ENCODE measurements around the gene PIK3CA. TPM values are rescaled to one million over a fixed set of nuclear protein-coding genes. Genes with fewer than 3 reads are reported as not detected.

PIK3CA gene
- total RNA-seq, 1 donor from 2014 or later = 9.0 TPM

DNA sequence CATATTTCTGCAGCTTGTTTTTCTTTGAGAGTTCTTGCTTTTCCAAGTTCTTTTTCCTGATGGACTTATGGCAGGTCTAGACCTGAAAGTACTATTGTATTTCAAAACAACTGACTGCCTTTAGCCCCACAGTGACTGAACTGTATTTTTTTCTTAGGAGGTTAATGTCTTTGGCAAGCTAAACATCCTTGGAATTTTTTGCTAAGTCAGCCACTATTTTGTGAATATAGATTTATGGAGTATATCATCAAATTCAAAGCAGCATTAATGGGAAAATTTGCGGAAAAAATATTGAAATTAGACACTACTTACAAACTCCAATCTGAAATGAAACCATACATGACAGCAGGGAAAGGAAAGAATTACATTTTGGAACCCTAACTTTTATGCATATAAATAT is 8.6 kb downstream of the PIK3CA start:
- ATAC-seq = no peak
- DNase-seq (ENCODE audit: low spot score) = no peak

DNA sequence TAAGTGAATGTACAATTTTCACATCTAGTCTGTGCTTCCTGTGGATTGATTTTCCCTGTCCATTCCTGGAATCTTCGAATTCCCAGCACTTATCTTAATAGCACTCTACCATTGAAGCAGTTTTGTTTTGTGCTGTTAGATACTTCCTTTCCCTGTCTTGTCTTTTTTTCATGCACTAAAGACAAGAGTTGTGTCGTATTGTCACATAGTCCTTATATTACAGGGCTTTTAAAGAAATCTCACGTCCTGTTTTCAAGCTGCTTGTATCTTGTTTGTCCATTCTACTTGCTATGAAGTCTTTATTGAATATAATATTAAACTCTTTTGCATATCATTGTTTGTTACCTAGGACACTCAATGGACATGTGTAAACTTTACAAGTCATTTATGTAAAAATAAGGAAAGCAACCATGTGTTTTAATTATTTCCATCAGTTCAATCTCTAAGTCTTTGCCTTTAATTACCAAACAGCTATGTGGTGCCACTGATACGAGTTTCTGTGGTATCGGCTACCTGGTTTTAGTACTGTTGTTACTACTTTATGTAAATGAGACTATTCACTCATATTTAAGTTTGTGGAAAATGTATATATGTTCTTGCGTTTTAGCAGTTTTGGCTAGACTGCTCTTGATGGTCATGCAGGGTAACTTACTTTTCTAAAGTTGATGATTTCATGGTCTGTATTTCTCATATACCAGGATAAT is 10.3 kb downstream of the PIK3CA start:
- ATAC-seq (no peak), DNase-seq (ENCODE audit: low spot score) (no peak)

DNA sequence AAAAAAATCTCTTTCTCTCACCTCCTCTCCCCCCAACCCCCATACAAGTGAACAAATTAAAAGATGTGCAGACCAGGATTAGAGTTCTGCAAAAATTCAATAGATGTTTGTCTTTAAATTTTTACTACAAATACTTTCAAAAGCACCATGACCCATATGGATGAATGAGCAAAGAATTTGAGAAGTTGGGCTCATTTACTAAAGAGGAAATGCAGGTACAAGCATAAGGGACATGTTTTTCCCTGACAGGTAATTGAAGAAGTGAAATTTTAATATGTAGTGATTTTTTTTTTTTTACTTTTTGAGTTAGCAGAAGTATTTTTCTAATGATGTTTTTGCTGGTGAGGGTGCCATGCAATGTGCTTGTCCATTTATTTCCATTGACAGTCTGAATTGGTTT is 15.3 kb downstream of the PIK3CA start:
- DNase-seq (ENCODE audit: low spot score) (no peak), ATAC-seq (no peak)

DNA sequence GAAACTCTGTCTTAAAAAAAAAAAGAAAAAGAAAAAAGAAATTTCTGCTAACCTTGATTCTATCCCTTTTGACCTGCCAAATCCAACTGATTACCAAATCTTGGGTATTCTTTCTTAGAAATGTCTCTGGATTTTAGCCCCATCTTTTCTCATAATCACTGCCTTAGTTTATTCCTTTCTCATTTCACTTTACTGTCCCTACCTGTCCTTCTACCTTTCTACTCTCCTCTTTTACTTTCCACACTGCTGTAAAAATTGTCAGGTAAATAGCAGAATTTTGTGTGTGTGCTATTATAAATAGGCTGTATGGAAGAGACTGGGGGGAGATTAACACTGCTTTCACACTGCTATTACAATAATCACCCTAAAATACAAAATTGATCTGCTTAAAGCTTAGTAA is 16.7 kb downstream of the PIK3CA start:
- ATAC-seq (no peak), DNase-seq (ENCODE audit: low spot score) (no peak)

DNA sequence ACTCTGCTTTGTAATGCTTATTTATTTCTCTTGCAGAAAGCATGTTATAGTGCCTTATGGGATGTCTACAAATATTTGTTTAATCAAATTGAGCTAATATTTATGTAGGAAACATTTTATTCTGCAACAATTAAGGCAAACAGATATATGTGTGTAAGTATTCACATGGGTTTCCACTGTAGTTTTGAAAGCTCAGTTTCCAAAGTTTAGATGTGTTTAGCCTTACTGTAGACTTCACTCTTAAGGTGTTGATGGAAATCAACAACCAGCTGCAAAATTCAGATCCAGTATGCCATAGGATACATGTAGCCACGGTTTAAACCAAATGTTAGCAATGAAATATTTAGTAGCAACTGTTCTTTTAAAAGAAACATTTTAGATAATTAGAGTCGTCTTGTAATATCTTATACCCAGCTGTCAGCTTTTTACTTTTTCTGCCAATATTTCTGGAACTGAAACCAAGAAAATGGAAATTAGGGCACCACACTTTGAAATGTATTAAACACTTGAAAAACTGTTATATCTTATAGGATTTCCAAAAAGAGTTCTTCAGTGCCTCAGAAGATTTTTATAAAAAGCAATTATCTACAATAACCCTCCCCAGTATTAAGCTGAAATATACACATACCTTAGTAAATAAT is 18.5 kb downstream of the PIK3CA start:
- ATAC-seq (no peak), DNase-seq (ENCODE audit: low spot score) (no peak)

DNA sequence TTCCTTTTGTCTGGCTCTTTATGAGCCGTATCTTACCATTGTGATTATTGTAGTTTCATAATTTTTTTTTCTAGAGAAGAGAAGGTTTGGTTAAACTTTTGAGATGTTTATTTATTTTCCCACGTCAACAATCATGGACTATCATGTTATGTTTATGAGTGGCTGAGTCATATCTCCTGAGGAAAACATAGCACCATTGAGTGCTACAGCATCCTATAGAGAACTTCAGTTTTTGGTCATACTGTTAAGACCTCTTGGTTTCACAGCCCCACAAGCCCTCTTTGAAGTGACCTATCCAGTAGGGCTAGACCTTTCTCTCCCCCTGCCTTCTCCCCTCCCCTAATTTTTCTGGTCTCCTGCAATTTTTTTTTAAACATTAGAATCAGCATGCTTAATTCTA is 20.8 kb downstream of the PIK3CA start:
- DNase-seq (ENCODE audit: low spot score) (no peak), ATAC-seq (no peak)

DNA sequence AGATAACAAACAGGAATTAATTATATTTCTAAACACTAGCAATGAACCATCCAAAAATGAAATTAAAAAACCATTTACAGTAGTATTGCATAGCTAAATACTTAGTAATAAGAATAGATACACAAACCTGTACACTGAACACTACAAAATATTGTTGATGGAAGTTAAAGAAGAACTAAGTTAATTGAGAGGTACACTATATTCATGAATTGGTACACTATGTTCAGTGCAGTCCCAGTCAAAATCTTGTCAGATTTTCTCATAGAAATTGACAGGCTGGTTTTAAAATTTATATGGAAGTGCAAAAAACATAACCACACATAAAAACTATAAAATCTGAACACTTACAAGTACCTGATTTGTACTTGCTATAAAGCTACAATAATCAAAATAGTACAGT is 24.4 kb downstream of the PIK3CA start:
- DNase-seq (ENCODE audit: low spot score) (no peak), ATAC-seq (no peak)

DNA sequence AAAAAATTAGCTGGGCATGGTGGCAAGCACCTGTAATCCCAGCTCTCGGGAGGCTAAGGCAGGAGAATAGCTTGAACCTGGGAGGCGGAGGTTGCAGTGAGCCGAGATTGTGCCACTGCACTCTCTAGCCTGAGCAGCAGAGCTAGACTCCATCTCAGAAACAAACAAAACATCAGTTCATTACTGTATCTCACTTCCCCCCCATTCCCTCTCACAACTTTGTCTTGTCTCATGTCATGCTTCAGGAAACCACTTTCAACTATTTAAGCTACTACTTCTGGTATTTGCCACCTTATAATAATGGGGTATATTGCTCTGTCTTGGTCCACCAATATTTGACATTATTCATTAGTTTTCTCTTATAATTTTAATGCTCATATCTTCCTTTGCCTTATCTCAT is 26.2 kb downstream of the PIK3CA start:
- ATAC-seq (no peak), DNase-seq (ENCODE audit: low spot score) (no peak)

DNA sequence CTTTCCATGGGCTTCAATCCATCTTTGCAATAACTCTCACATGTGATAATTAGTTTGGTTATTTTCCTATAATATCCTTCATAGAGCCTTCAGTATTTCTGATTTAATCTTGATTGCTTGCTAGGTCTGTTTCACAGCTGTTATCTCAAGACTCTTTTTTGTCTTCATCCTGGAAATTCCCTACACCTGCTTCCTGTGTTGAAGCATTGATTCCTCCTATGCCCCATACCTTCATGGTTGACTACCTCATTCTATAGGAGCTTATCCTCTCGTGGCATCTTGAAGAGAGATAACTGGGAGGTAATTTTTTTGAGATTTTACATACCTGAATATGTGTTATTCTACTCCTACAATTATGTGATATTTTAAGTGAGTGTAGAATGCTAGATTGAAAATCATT is 26.7 kb downstream of the PIK3CA start:
- ATAC-seq = no peak
- DNase-seq (ENCODE audit: low spot score) = no peak

DNA sequence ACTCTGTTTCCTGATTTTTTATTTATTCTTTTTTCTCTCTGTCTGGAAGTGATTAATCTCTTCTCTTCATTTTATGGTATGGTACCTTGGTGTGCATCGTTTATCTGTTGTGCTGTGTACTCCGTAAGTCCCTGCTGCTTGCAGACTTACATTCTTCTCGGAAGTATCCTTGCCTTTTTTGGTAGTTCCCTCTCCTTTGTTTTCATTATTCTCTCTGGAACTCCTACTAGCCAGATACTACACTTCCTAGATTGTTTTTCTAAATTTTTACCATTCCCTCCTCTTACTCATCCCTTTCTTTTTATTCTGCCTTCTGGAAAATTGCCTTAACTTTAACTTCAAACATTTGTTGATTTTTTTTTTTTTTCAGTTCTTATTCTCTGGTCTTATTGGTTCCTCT is 27.2 kb downstream of the PIK3CA start:
- ATAC-seq (no peak), DNase-seq (ENCODE audit: low spot score) (no peak)

DNA sequence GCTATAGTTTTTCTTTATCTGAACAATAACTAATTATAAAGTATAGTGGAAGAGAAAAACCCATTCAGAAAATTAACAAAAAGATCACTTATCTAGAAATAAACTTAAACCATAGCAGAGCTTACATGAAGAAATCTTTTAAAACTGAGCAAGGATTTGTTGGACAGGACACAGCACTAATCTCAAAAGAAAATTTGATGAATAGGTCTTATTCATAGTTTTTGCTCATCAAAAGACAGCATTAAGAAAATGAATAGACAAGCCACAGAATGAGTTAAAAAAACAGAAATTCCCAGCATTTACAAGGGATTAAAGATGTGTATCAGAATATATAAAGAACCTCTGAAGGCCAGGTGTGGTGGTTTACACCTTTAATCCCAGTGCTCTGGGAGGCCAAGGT is 29.5 kb downstream of the PIK3CA start:
- ATAC-seq (no peak), DNase-seq (ENCODE audit: low spot score) (no peak)

DNA sequence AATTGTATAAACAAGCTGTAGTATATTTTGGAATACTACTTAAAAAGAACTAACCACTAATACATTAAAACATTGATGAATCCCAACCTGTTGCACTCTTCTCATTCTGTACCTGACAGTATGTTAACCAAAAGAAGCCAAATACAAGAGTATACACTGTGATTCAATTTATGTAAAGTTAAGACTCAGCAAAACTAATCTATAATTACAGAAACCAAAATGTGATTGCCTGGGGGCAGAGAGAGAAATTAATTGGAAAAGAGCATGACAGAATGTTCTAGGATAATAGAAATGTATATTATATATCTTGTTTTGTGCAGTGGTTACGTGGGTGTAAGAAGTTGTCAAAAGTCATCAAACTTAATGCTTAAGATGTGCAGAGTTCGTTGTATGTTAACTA is 31.1 kb downstream of the PIK3CA start:
- ATAC-seq (no peak), DNase-seq (ENCODE audit: low spot score) (no peak)

DNA sequence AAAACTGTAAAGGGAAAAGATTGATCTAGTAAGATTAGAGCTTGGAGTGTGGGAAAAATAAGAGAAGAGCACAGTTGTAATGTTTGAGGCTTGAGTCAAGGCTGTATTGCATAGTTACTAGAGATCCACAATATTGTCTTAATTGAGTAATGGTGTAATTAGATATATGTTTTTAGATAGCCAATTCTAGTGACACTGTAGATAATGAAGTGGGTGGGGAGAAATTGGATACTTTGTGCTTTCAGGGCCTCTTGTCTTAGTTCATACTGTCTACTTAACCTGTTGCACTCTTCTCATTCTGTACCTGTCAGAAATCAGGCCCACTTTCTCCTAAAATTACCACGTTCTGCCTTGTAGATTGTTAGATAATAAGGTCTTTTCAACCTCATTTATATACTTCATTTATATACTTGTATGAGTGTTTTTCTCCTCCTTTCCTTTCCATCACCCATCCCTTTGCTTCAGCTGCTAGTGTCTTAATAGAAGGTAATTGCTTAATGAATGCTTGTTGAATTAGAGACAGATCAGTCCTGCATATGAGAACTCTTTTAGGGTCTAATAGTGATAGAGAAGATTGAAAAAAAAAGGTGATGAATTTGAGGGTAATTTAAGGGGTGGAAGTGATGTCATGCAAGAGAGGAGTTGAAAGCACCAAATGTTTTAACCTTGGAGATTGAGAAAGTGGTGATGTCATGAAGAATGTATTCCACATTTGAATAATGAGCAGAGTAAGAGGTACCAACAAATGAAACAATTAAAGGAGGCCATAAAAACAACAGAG is 32.0 kb downstream of the PIK3CA start:
- ATAC-seq (no peak), DNase-seq (ENCODE audit: low spot score) (no peak)

DNA sequence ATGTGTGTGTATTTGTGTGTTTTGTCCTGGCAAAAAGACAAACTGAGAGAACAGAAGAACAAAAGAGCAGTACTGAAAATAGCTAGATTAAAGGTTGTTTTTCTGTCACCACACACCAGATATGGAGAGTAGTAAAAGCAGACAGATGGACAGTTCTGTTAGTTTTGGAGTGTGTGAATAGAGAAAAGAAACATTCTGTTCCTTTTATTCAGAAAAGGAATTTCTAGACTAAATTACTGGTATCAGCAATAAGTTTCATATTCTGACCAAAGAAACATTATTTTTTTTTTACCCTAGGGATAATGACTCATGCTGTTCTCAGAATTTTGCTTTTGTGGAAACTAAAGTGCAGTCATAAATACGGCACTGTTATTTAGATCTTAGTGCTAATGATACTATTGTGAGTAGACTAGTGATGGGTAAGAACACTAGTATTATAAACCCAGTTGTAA is 32.9 kb downstream of the PIK3CA start:
- ATAC-seq = no peak

DNA sequence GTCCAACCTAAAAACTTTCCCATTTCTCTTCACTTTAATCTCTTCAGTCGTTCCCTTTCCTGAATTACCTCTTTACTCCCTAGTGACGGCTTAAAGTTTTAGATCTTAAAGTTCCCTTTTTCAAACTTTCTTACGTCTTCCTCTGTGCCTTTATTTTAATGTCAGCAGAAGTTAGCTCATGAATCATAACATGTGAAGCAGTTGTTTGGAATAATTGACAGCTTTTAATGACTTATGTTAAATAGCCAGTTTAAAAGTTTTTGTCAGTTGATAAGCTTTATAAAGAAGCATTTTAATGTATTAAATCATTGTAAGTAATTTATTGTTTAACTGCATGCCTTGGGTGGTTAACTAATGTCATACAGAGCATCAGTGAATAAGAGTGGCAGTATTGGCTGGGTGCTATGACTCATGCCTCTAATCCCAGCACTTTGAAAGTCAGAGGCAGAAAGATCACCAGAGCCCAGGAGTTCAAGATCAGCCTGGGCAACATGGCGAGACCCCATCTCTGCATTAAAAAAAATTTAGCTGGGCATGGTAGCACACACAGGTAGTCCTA is 33.9 kb downstream of the PIK3CA start:
- ATAC-seq (no peak), DNase-seq (ENCODE audit: low spot score) (no peak)

More for the DNA sequence above, 32.9 kb downstream of the PIK3CA start:
- DNase-seq (ENCODE audit: low spot score) = no peak

DNA sequence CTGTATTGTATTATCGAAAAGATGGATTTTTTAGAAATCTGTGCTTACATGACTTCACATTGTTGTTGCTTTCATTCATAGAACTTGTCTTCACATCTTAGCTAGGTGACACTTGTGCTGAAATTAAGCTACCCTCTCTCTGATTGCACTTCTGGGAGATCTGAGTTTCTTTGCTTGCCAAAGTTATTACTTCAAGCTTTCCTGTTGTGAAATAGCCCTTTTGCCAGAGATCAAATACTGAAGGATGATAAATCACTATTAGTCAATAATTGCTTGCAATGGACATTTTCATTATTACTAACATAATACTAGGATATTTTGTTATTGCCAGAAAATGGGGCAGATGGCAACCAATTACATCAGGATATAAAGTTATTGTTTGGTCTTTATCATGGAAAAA is 34.7 kb downstream of the PIK3CA start:
- no peak for DNase-seq (ENCODE audit: low spot score)
- ATAC-seq = no peak

DNA sequence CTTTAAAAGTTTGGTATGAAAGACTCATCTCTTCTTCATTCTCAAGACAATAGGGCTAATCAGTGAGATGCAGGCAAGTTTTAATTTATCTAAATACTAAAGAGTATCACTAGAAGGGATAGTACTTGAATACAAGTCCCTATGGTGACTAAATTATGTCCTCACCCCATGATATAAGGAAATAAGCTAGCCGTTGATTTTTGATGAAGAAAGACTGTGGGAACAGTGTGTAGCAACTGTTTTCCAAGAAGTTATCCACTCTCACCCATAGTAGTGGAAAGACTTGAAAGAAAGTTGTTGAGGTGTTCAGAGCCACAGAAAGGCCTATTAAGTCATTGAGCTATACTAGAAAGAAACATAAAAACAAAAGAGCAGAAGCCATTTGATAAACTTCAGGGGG is 36.7 kb downstream of the PIK3CA start:
- ATAC-seq (no peak), DNase-seq (ENCODE audit: low spot score) (no peak)

DNA sequence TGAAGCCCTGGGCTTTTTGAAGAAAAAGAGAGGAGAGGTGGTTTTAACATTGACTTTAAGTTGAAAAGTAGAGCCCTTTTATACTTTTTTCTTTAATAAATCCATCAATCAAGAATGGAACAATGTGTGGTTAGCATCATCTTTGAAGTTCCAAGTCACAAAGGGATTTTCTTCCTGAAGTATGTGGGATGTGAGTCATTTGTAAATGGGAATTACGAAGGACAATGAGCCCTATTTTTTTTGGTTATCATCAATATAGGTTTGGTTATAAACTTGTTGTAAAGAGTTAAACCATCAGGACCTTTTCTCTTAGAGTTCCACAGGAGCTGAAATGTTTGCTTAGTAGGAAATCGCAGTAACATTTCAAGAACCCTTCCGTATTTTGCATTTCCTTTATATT is 38.3 kb downstream of the PIK3CA start:
- no peak for ATAC-seq

DNA sequence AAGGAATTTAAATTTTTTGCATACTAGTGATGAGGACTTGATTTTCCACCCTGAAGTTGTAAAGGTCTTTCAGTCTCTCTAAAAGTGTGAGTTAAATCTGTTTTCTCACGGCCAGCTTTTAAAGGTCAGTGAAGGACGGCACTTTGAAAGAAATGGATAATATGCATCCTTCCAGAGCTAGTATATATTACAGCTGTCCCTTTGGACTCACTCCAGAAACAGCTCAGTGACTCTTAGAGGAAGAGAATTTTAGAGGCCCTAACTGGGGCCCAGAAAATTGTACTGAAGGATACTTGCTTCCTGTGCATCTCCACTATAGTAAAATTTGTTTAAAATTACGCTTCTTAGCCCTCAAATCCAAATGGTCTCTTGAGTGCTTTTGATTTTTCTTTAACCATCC is 41.6 kb downstream of the PIK3CA start:
- DNase-seq (ENCODE audit: low spot score) = no peak
- ATAC-seq = no peak

More for the DNA sequence above, 38.3 kb downstream of the PIK3CA start:
- DNase-seq (ENCODE audit: low spot score) = no peak

DNA sequence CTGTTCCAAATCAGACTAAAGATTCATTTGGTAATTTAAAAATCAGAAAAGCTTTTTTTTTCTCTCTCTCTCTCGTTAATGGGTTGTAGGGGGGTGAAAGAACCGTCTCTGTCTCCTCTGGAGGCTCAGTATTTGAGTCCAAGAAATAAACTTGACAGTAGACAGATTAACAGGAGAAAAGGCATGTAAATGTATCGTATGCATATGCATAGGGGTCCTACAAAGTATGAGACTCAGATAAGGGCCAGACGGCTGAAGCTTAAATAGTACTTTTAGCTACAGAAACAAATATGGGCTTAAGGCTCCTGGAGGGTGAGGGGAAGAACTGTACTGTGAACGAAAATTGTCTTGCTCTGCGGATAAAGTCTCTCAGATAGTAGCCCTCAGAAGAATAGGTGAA is 42.4 kb downstream of the PIK3CA start:
- DNase-seq (ENCODE audit: low spot score) = no peak

DNA sequence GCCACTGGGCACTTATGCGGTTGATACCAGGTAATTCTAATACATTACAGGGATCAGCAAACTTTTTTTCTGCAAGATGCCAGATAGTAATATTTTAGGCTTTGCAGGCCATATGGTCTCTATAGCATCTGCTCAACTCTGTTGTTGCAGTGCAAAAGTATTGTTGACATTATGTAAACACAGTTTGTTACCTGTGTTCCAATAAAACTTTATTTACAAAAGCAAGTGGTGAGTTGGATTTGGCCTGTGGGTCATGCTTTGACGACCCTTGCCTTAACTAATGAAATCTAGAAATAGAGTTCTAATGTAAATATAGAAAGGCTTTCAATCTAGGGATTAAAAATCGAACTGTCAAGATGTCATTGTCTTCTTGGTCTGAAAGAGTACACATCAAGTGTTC is 44.4 kb downstream of the PIK3CA start:
- DNase-seq (ENCODE audit: low spot score) (no peak), ATAC-seq (no peak)

More for the DNA sequence above, 42.4 kb downstream of the PIK3CA start:
- no peak for ATAC-seq

DNA sequence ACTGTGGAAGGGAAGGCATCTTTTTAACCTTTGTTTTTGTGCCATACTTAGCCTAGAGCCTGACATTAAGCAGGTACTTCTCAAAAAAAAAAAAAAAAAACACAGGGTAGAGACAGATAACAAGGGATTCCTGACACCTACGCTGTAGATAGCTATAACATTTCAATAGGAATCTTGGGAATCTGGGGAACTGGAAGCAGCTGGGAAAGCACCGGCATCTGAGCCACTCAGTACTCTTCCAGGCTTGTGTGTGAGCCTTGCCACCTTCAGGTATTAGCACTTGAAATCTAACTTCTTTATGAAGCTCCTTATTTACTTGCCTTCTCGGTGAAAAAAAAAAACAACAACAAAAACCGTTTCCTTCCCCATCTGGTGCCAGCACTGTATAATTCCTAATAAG is 46.8 kb downstream of the PIK3CA start:
- ATAC-seq (no peak), DNase-seq (ENCODE audit: low spot score) (no peak)

Data from left lobe of liver (tissue), 2 donors.